H9 (cell line): ENCODE measurements around the gene ZNF512B. TPM values are rescaled to one million over a fixed set of nuclear protein-coding genes. Genes with fewer than 3 reads are reported as not detected.

Experiments used
- DNase-seq: peaks from one replicate; pipeline ENCODE4 v3.0.0-alpha.2; 2017
- H2AFZ ChIP-seq: one replicate; pipeline ENCODE4 v1.6.1; 2013; ENCODE audit warnings: mild to moderate bottlenecking, low read length, control low read depth, moderate library complexity
- H2AK5ac ChIP-seq: 2 replicates; pipeline ENCODE4 v1.6.1; 2013; ENCODE audit warnings: low read length, control low read depth, mixed read lengths; ENCODE audit not compliant: insufficient read length
- H2BK120ac ChIP-seq: one replicate; pipeline ENCODE4 v1.6.1; 2013; ENCODE audit warnings: low read depth, mild to moderate bottlenecking, low read length, control low read depth, inconsistent platforms; ENCODE audit not compliant: poor library complexity, severe bottlenecking
- H2BK12ac ChIP-seq: 2 replicates; pipeline ENCODE4 v1.6.1; 2013; ENCODE audit warnings: low read length, control low read depth, mixed read lengths, low read depth; ENCODE audit not compliant: insufficient read length
- H2BK15ac ChIP-seq: 2 replicates; pipeline ENCODE4 v1.6.1; 2013; ENCODE audit warnings: low read depth, low read length, control low read depth
- H2BK20ac ChIP-seq: one replicate; pipeline ENCODE4 v1.6.1; 2013; ENCODE audit warnings: low read depth, mild to moderate bottlenecking, low read length, control low read depth, inconsistent platforms; ENCODE audit not compliant: poor library complexity, severe bottlenecking
- H2BK5ac ChIP-seq: 2 replicates; pipeline ENCODE4 v1.6.1; 2013; ENCODE audit warnings: low read length, control low read depth, mixed read lengths; ENCODE audit not compliant: insufficient read length
- H3K14ac ChIP-seq: 2 replicates; pipeline ENCODE4 v1.6.1; 2013; ENCODE audit warnings: low read length, control low read depth; ENCODE audit not compliant: insufficient read depth
- H3K18ac ChIP-seq: 2 replicates; pipeline ENCODE4 v1.6.1; 2013; ENCODE audit warnings: low read depth, mild to moderate bottlenecking, mixed read lengths, low read length, control low read depth; ENCODE audit not compliant: insufficient read length
- H3K23ac ChIP-seq: 2 replicates; pipeline ENCODE4 v1.6.1; 2013; ENCODE audit warnings: low read length, control low read depth, mixed read lengths, low read depth; ENCODE audit not compliant: insufficient read length
- H3K23me2 ChIP-seq: 2 replicates; pipeline ENCODE4 v1.6.1; 2013; ENCODE audit warnings: low read depth, mild to moderate bottlenecking, mixed read lengths, low read length, control low read depth; ENCODE audit not compliant: insufficient read length, poor library complexity, severe bottlenecking
- H3K27ac ChIP-seq: 2 replicates; pipeline ENCODE4 v1.5.1; 2013; ENCODE audit warnings: low read length, control low read depth, mixed read lengths, low read depth; ENCODE audit not compliant: insufficient read length
- H3K27me3 ChIP-seq: 2 replicates; pipeline ENCODE4 v1.6.1; 2013; ENCODE audit warnings: low read length, control low read depth, inconsistent platforms; ENCODE audit not compliant: insufficient read depth
- H3K4ac ChIP-seq: 2 replicates; pipeline ENCODE4 v1.6.1; 2013; ENCODE audit warnings: low read depth, mild to moderate bottlenecking, control low read depth, inconsistent platforms, low read length, moderate library complexity
- H3K4me1 ChIP-seq: 2 replicates; pipeline ENCODE4 v1.6.1; 2013; ENCODE audit warnings: low read length, control low read depth, inconsistent platforms; ENCODE audit not compliant: insufficient read depth
- H3K4me2 ChIP-seq: 2 replicates; pipeline ENCODE4 v1.6.1; 2013; ENCODE audit warnings: low read length, control low read depth, mixed read lengths; ENCODE audit not compliant: insufficient read length, insufficient read depth
- H3K56ac ChIP-seq: 2 replicates; pipeline ENCODE4 v1.6.1; 2013; ENCODE audit warnings: low read depth, mild to moderate bottlenecking, mixed read lengths, low read length, control low read depth; ENCODE audit not compliant: insufficient read length
- H3K79me1 ChIP-seq: 2 replicates; pipeline ENCODE4 v1.6.1; 2013; ENCODE audit warnings: low read depth, mild to moderate bottlenecking, moderate library complexity, low read length, control low read depth, inconsistent platforms; ENCODE audit not compliant: insufficient read depth, poor library complexity, severe bottlenecking
- H3K79me2 ChIP-seq: 2 replicates; pipeline ENCODE4 v1.6.1; 2013; ENCODE audit warnings: low read length, control low read depth, inconsistent platforms; ENCODE audit not compliant: insufficient read depth
- H3K9ac ChIP-seq: 2 replicates; pipeline ENCODE4 v1.6.1; 2013; ENCODE audit warnings: low read length, control low read depth, mixed read lengths; ENCODE audit not compliant: insufficient read length; ENCODE audit errors: extremely low read depth
- H3K9me3 ChIP-seq: one replicate; pipeline ENCODE4 v1.6.1; 2013; ENCODE audit warnings: low read depth, low read length, inconsistent platforms; ENCODE audit not compliant: control insufficient read depth
- H3T11ph ChIP-seq: one replicate; pipeline ENCODE4 v1.6.1; 2013; ENCODE audit warnings: mild to moderate bottlenecking, low read length, control low read depth, inconsistent platforms
- H4K20me1 ChIP-seq: one replicate; pipeline ENCODE4 v1.6.1; 2013; ENCODE audit not compliant: control insufficient read depth, insufficient read length, insufficient read depth
- H4K5ac ChIP-seq: 2 replicates; pipeline ENCODE4 v1.6.1; 2013; ENCODE audit warnings: low read depth, mild to moderate bottlenecking, mixed read lengths, low read length, control low read depth; ENCODE audit not compliant: insufficient read length
- H4K8ac ChIP-seq: replicated peaks from 2 replicates; pipeline ENCODE4 v1.6.1; 2013; ENCODE audit warnings: low read length, control low read depth, mixed read lengths, low read depth; ENCODE audit not compliant: insufficient read length
- H4K91ac ChIP-seq: 2 replicates; pipeline ENCODE4 v1.6.1; 2013; ENCODE audit warnings: low read depth, mild to moderate bottlenecking, moderate library complexity, mixed read lengths, low read length, control low read depth; ENCODE audit not compliant: insufficient read length
- H3K27ac Mint-ChIP-seq, 3 experiments: 2 replicates in 2 of 3; 3 replicates in 1 of 3; pipeline ENCODE4 v1.8.0; 2020 to 2021; ENCODE audit warnings: mixed read lengths in 3 of 3, mild to moderate bottlenecking in 1 of 3, moderate library complexity in 1 of 3
- H3K27me3 Mint-ChIP-seq: 2 replicates; pipeline ENCODE4 v1.8.0; 2021; ENCODE audit warnings: low read depth, mild to moderate bottlenecking, moderate library complexity, mixed read lengths
- H3K36me3 Mint-ChIP-seq, 3 experiments: 2 replicates in 2 of 3; 3 replicates in 1 of 3; pipeline ENCODE4 v1.8.0; 2020 to 2021; ENCODE audit warnings: low read depth in 3 of 3, mixed read lengths in 3 of 3; ENCODE audit not compliant: insufficient read depth in 1 of 3
- H3K4me1 Mint-ChIP-seq, 2 experiments: 2 replicates each; pipeline ENCODE4 v1.8.0; 2020; ENCODE audit warnings: mixed read lengths in 2 of 2
- H3K4me3 Mint-ChIP-seq, 2 experiments: 2 replicates in 1 of 2; 3 replicates in 1 of 2; pipeline ENCODE4 v1.8.0; 2020 to 2021; ENCODE audit warnings: mild to moderate bottlenecking in 2 of 2, mixed read lengths in 2 of 2, moderate library complexity in 1 of 2
- H3K9me3 Mint-ChIP-seq, 2 experiments: 2 replicates in 1 of 2; 3 replicates in 1 of 2; pipeline ENCODE4 v1.8.0; 2020; ENCODE audit warnings: mild to moderate bottlenecking in 2 of 2, mixed read lengths in 2 of 2, moderate library complexity in 1 of 2
- WGBS: extraction: QIAGEN DNeasy Blood & Tissue Kit; methylation state at CpG from one replicate; pipeline ENCODE4 v1.1.7; 2013; ENCODE audit warnings: missing lambda C conversion rate, low lambda C conversion rate, mixed read lengths; ENCODE audit not compliant: insufficient read length; ENCODE audit errors: extremely low coverage; 5-methylcytosine and 5-hydroxymethylcytosine counted together
- total RNA-seq: library from RNA; stranded (reverse); gene quantifications from 2 replicates; pipeline ENCODE4 v1.2.1, GENCODE V29; 2021
- TF ChIP-seq, protein P1 (sequence below): fragments of 200-600 bp; sonication (generic); conservative IDR thresholded peaks from 3 replicates; pipeline ENCODE4 v1.8.0; 2021; ENCODE audit warnings: antibody characterized with exemption, mild to moderate bottlenecking

The ZNF512B gene
- total RNA-seq, 1 experiment from 2014 or later, result 46.0 TPM

DNA sequence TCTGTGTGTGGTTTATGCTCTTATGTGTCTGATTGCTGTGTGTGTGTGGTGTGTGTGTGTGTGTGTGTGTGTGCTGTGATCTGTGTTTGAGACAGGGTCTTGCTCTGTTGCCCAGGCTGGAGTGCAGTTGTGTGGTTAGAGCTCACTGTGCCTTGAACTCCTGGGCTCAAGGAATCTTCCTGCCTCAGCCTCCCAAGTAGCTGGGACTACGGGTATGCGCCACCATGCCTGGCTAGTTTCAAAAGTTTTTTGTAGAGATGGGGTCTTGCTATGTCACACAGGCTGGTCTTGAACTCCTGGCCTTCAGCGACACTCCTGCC, 3.4 kb upstream of the ZNF512B start:
- Mint-ChIP-seq H3K4me1 (peaks cover 21 to 25% of the 10 kb centered on the region in 2 experiments), H3K27ac (no peak overlapping the region; a peak in 1 of 7 replicates), H3K27me3 (peaks cover 15% of the 10 kb centered on the region), H3K4me3 (peak overlapping the region in 1 of 2 experiments; percentile 56; a peak in 4 of 5 replicates), H3K9me3 (no peaks in the 10 kb centered on the region), H3K36me3 (peaks cover 0 to 11% (median 8%) of the 10 kb centered on the region in 3 experiments; a peak in 5 of 7 replicates)
- Histone ChIP-seq H3T11ph (no peak overlapping the region), H3K4ac (no peak overlapping the region), H3K79me1 (no peaks in the 10 kb centered on the region), H3K23ac (no peak overlapping the region), H2BK20ac (no peak overlapping the region), H3K9me3 (peaks cover 3% of the 10 kb centered on the region), H4K91ac (no peak overlapping the region), H3K4me1 (no peaks in the 10 kb centered on the region; the same call in 1 of the 2 replicates), H2BK5ac (no peak overlapping the region), H2AFZ (no peak overlapping the region), H4K20me1 (no peaks in the 10 kb centered on the region), H3K27me3 (no peaks in the 10 kb centered on the region; the same call in 1 of the 2 replicates), H2BK120ac (no peak overlapping the region), H3K56ac (no peak overlapping the region), H4K5ac (no peak overlapping the region), H3K9ac (no peak overlapping the region), H2BK12ac (no peak overlapping the region), H3K23me2 (peaks cover 11% of the 10 kb centered on the region), H3K4me2 (no peak overlapping the region), H2AK5ac (no peak overlapping the region), H3K18ac (no peak overlapping the region), H2BK15ac (no peak overlapping the region), H4K8ac (no peak overlapping the region), H3K79me2 (no peaks in the 10 kb centered on the region), H3K27ac (no peak overlapping the region), H3K14ac (no peak overlapping the region)
- DNase-seq, result no peak
- TF ChIP-seq, protein P1, sequence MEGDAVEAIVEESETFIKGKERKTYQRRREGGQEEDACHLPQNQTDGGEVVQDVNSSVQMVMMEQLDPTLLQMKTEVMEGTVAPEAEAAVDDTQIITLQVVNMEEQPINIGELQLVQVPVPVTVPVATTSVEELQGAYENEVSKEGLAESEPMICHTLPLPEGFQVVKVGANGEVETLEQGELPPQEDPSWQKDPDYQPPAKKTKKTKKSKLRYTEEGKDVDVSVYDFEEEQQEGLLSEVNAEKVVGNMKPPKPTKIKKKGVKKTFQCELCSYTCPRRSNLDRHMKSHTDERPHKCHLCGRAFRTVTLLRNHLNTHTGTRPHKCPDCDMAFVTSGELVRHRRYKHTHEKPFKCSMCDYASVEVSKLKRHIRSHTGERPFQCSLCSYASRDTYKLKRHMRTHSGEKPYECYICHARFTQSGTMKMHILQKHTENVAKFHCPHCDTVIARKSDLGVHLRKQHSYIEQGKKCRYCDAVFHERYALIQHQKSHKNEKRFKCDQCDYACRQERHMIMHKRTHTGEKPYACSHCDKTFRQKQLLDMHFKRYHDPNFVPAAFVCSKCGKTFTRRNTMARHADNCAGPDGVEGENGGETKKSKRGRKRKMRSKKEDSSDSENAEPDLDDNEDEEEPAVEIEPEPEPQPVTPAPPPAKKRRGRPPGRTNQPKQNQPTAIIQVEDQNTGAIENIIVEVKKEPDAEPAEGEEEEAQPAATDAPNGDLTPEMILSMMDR, result no peak
- WGBS, result no CpG with 5 or more reads among the region's 3 CpGs
